ENCODE measurements around the gene KCNK7. TPM values are rescaled to one million over a fixed set of nuclear protein-coding genes. Genes with fewer than 3 reads are reported as not detected.
A peak's percentile ranks its signal among the peaks of the same experiment; 100 is the strongest.

KCNK7 gene
- total and polyA plus RNA-seq, 2 experiments from 2014 or later, result 0.60 TPM; not detected in 1

DNA sequence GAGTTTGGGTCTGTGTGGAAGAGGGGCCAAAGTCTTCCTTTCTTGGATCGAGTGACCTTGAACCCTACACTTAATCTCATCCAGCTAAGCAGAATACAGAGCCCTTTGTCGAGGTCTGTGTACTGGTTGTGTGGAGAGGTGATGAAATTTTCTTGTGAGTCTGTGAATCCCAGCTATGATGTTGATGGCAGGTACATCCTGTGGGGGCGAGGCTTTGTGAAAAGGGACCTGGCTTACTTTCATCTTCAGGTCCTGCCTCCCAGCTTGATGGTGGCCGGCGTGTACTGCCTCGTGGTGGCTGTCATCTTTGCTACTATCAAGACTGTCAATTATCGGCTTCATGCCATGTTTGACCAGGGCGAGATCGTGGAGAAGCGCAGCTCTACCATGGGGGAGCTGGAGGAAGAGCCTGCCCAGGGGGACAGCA is 21.0 kb upstream of the KCNK7 start:
- peaks cover 14% of the 10 kb centered on the region; the same call in 1 of the 2 replicates for H3K4me1 ChIP-seq (ENCODE audit: insufficient read depth)
- H3K36me3 ChIP-seq (ENCODE audit: insufficient read depth), result no peaks in the 10 kb centered on the region; the same call in 1 of the 2 replicates
- peak overlapping the region; percentile 58 for H3K4me3 ChIP-seq
- Mint-ChIP-seq H3K27me3 (ENCODE audit: insufficient read depth, low read depth, poor library complexity) (peaks cover 26% of the 10 kb centered on the region), H3K27ac (peak overlapping the region; percentile 93), H3K36me3 (ENCODE audit: low read depth) (peaks cover 23% of the 10 kb centered on the region), H3K4me1 (peaks cover 16% of the 10 kb centered on the region), H3K4me3 (peak overlapping the region; percentile 94), H3K9me3 (no peaks in the 10 kb centered on the region; the same call in 2 of the 3 replicates)
- no peaks in the 10 kb centered on the region for H3K27me3 ChIP-seq (ENCODE audit: insufficient read depth)
- TF ChIP-seq, protein P1, sequence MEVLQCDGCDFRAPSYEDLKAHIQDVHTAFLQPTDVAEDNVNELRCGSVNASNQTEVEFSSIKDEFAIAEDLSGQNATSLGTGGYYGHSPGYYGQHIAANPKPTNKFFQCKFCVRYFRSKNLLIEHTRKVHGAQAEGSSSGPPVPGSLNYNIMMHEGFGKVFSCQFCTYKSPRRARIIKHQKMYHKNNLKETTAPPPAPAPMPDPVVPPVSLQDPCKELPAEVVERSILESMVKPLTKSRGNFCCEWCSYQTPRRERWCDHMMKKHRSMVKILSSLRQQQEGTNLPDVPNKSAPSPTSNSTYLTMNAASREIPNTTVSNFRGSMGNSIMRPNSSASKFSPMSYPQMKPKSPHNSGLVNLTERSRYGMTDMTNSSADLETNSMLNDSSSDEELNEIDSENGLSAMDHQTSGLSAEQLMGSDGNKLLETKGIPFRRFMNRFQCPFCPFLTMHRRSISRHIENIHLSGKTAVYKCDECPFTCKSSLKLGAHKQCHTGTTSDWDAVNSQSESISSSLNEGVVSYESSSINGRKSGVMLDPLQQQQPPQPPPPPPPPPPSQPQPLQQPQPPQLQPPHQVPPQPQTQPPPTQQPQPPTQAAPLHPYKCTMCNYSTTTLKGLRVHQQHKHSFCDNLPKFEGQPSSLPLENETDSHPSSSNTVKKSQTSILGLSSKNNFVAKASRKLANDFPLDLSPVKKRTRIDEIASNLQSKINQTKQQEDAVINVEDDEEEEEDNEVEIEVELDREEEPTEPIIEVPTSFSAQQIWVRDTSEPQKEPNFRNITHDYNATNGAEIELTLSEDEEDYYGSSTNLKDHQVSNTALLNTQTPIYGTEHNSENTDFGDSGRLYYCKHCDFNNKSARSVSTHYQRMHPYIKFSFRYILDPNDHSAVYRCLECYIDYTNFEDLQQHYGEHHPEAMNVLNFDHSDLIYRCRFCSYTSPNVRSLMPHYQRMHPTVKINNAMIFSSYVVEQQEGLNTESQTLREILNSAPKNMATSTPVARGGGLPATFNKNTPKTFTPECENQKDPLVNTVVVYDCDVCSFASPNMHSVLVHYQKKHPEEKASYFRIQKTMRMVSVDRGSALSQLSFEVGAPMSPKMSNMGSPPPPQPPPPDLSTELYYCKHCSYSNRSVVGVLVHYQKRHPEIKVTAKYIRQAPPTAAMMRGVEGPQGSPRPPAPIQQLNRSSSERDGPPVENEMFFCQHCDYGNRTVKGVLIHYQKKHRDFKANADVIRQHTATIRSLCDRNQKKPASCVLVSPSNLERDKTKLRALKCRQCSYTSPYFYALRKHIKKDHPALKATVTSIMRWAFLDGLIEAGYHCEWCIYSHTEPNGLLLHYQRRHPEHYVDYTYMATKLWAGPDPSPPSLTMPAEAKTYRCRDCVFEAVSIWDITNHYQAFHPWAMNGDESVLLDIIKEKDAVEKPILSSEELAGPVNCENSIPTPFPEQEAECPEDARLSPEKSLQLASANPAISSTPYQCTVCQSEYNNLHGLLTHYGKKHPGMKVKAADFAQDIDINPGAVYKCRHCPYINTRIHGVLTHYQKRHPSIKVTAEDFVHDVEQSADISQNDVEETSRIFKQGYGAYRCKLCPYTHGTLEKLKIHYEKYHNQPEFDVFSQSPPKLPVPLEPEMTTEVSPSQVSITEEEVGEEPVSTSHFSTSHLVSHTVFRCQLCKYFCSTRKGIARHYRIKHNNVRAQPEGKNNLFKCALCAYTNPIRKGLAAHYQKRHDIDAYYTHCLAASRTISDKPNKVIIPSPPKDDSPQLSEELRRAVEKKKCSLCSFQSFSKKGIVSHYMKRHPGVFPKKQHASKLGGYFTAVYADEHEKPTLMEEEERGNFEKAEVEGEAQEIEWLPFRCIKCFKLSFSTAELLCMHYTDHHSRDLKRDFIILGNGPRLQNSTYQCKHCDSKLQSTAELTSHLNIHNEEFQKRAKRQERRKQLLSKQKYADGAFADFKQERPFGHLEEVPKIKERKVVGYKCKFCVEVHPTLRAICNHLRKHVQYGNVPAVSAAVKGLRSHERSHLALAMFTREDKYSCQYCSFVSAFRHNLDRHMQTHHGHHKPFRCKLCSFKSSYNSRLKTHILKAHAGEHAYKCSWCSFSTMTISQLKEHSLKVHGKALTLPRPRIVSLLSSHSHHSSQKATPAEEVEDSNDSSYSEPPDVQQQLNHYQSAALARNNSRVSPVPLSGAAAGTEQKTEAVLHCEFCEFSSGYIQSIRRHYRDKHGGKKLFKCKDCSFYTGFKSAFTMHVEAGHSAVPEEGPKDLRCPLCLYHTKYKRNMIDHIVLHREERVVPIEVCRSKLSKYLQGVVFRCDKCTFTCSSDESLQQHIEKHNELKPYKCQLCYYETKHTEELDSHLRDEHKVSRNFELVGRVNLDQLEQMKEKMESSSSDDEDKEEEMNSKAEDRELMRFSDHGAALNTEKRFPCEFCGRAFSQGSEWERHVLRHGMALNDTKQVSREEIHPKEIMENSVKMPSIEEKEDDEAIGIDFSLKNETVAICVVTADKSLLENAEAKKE (CRISPR knock-in tag; IDR thresholded peaks at IDR 0.05), result no peak
- TF ChIP-seq POLR2AphosphoS5 (IDR thresholded peaks at IDR 0.05; ENCODE audit: low read depth) (no peak), CREB1 (CRISPR knock-in tag; IDR thresholded peaks at IDR 0.05; ENCODE audit: low read depth) (no peak), STAT1 (IDR thresholded peaks at IDR 0.05; ENCODE audit: unreplicated experiment) (no peak), ZNF331 (CRISPR knock-in tag; IDR thresholded peaks at IDR 0.05; ENCODE audit: low read depth) (no peak), EZH2 (IDR thresholded peaks at IDR 0.05; ENCODE audit: low read depth, unreplicated experiment) (no peak), EZH2phosphoT487 (IDR thresholded peaks at IDR 0.05; ENCODE audit: unreplicated experiment) (no peak), JUNB (IDR thresholded peaks at IDR 0.05; ENCODE audit: unreplicated experiment) (no peak), ZNF114 (CRISPR knock-in tag; IDR thresholded peaks at IDR 0.05) (no peak), NANOG (IDR thresholded peaks at IDR 0.05; ENCODE audit: borderline replicate concordance) (no peak)
- TF ChIP-seq, protein P2, sequence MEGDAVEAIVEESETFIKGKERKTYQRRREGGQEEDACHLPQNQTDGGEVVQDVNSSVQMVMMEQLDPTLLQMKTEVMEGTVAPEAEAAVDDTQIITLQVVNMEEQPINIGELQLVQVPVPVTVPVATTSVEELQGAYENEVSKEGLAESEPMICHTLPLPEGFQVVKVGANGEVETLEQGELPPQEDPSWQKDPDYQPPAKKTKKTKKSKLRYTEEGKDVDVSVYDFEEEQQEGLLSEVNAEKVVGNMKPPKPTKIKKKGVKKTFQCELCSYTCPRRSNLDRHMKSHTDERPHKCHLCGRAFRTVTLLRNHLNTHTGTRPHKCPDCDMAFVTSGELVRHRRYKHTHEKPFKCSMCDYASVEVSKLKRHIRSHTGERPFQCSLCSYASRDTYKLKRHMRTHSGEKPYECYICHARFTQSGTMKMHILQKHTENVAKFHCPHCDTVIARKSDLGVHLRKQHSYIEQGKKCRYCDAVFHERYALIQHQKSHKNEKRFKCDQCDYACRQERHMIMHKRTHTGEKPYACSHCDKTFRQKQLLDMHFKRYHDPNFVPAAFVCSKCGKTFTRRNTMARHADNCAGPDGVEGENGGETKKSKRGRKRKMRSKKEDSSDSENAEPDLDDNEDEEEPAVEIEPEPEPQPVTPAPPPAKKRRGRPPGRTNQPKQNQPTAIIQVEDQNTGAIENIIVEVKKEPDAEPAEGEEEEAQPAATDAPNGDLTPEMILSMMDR (conservative IDR thresholded peaks at IDR 0.05; ENCODE audit: low read depth in 2 of 2), result no peak
- TF ChIP-seq, protein P3, sequence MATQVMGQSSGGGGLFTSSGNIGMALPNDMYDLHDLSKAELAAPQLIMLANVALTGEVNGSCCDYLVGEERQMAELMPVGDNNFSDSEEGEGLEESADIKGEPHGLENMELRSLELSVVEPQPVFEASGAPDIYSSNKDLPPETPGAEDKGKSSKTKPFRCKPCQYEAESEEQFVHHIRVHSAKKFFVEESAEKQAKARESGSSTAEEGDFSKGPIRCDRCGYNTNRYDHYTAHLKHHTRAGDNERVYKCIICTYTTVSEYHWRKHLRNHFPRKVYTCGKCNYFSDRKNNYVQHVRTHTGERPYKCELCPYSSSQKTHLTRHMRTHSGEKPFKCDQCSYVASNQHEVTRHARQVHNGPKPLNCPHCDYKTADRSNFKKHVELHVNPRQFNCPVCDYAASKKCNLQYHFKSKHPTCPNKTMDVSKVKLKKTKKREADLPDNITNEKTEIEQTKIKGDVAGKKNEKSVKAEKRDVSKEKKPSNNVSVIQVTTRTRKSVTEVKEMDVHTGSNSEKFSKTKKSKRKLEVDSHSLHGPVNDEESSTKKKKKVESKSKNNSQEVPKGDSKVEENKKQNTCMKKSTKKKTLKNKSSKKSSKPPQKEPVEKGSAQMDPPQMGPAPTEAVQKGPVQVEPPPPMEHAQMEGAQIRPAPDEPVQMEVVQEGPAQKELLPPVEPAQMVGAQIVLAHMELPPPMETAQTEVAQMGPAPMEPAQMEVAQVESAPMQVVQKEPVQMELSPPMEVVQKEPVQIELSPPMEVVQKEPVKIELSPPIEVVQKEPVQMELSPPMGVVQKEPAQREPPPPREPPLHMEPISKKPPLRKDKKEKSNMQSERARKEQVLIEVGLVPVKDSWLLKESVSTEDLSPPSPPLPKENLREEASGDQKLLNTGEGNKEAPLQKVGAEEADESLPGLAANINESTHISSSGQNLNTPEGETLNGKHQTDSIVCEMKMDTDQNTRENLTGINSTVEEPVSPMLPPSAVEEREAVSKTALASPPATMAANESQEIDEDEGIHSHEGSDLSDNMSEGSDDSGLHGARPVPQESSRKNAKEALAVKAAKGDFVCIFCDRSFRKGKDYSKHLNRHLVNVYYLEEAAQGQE (IDR thresholded peaks at IDR 0.05; ENCODE audit: unreplicated experiment), result no peak
- TF ChIP-seq, protein P4, sequence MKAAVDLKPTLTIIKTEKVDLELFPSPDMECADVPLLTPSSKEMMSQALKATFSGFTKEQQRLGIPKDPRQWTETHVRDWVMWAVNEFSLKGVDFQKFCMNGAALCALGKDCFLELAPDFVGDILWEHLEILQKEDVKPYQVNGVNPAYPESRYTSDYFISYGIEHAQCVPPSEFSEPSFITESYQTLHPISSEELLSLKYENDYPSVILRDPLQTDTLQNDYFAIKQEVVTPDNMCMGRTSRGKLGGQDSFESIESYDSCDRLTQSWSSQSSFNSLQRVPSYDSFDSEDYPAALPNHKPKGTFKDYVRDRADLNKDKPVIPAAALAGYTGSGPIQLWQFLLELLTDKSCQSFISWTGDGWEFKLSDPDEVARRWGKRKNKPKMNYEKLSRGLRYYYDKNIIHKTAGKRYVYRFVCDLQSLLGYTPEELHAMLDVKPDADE (IDR thresholded peaks at IDR 0.05), result no peak
- peaks cover 7% of the 10 kb centered on the region for H3F3A ChIP-seq (replicated peaks; ENCODE audit: low read depth)
- H3K4me2 ChIP-seq, result peak overlapping the region; percentile 97
- H4K20me1 ChIP-seq (replicated peaks; ENCODE audit: insufficient read depth), result peaks cover 14% of the 10 kb centered on the region
- ATAC-seq (no peak), DNase-seq (ENCODE audit: low spot score) (no peak)
- no peaks in the 10 kb centered on the region for H3K9me2 ChIP-seq (ENCODE audit: insufficient read depth)
- H2AFZ ChIP-seq, result no peak overlapping the region
- H3K79me2 ChIP-seq (replicated peaks; ENCODE audit: insufficient read depth), result peaks cover 28% of the 10 kb centered on the region
- 0 out of 2 replicates have a peak overlapping the region, but pooled peaks have one; percentile 50 for H3K27ac ChIP-seq (ENCODE audit: low read depth)

Data from GM23338 (cell line).